HCT116 (cell line): ENCODE measurements around the gene ZBTB39. TPM values are rescaled to one million over a fixed set of nuclear protein-coding genes. Genes with fewer than 3 reads are reported as not detected.

ENCODE experiments used
- ATAC-seq: fragments of 200-7000 bp; cut with Tn5 transposase; 2 replicates; pipeline ENCODE4 v1.9.1; 2020; ENCODE audit warnings: mild to moderate bottlenecking, moderate library complexity
- BruUV-seq: library from RNA; stranded (reverse); fragments of 400-500 nt; replicated peaks from 2 replicates; lab custom pipeline; 2021; lab: Mats Ljungman, UMichigan
- CTCF ChIA-PET: fragments of 300-600 bp; sonication (Branson Sonifier 250); formaldehyde crosslinking; loops from one replicate; lab custom pipeline; 2021; ENCODE audit warnings: antibody characterized with exemption; lab: Charles Lee
- POLR2A ChIA-PET: fragments of 300-600, 350-600 bp; sonication (Branson Sonifier 250); formaldehyde crosslinking; loops from one replicate; lab custom pipeline; 2021; ENCODE audit warnings: antibody characterized with exemption; lab: Charles Lee
- RAD21 ChIA-PET, 2 experiments: fragments of 300-600 bp; sonication (Branson Sonifier 250); formaldehyde crosslinking; loops; one replicate each; lab custom pipeline; 2023; ENCODE audit warnings: low total read pairs in 2 of 2; ENCODE audit not compliant: uncharacterized antibody in 2 of 2, unreplicated experiment in 2 of 2, low non-redundant PET in 1 of 2; lab: Charles Lee
- DNase-seq: peaks from one replicate; pipeline ENCODE4 v3.0.0-alpha.2; 2010; ENCODE audit warnings: low read depth, low spot score
- H2AFZ ChIP-seq: fragments of 200-600 bp; shearing (Covaris generic), sonication (generic); 2 replicates; pipeline ENCODE4 v1.6.1; 2017; ENCODE audit warnings: low read depth, mixed run types, mixed read lengths, antibody characterized with exemption, low read length; ENCODE audit not compliant: poor library complexity, severe bottlenecking
- H3K27ac ChIP-seq: 2 replicates; pipeline ENCODE4 v1.5.1; 2012; ENCODE audit warnings: low read depth, low read length
- H3K27me3 ChIP-seq: fragments of 200-600 bp; sonication (generic); 2 replicates; pipeline ENCODE4 v1.6.1; 2016; ENCODE audit warnings: mixed run types, low read length, mixed read lengths; ENCODE audit not compliant: insufficient read depth
- H3K36me3 ChIP-seq, 2 experiments: fragments of 200-500 bp in 1 of 2; fragments of 200-600 bp in 1 of 2; sonication (Bioruptor generic) in 1 of 2; sonication (generic) in 1 of 2; 2 replicates each; pipeline versions ENCODE4 v1.5.1 to v1.6.1; 2014 to 2016; ENCODE audit warnings: low read length in 2 of 2, inconsistent platforms in 1 of 2, mixed read lengths in 1 of 2, mixed run types in 1 of 2; ENCODE audit not compliant: insufficient read depth in 2 of 2, control insufficient read depth in 1 of 2
- H3K4me1 ChIP-seq, 2 experiments: fragments of 200-600 bp in 1 of 2; sonication (generic) in 1 of 2; 2 replicates each; pipeline versions ENCODE4 v1.5.1 to v1.6.1; 2012 to 2017; ENCODE audit warnings: low read length in 2 of 2, inconsistent platforms in 1 of 2, mild to moderate bottlenecking in 1 of 2, mixed read lengths in 1 of 2, mixed run types in 1 of 2, moderate library complexity in 1 of 2; ENCODE audit not compliant: insufficient read depth in 2 of 2, control insufficient read depth in 1 of 2
- H3K4me2 ChIP-seq: fragments of 200-600 bp; sonication (generic); 2 replicates; pipeline ENCODE4 v1.6.1; 2017; ENCODE audit warnings: mixed run types, low read length, mixed read lengths
- H3K4me3 ChIP-seq, 2 experiments: fragments of 200-600 bp in 1 of 2; sonication (generic) in 1 of 2; replicated peaks in 1 of 2; 2 replicates each; pipeline ENCODE4 v1.5.1; 2011 to 2016; ENCODE audit warnings: low read length in 2 of 2, control low read depth in 1 of 2, low read depth in 1 of 2, mild to moderate bottlenecking in 1 of 2, mixed read lengths in 1 of 2, mixed run types in 1 of 2
- H3K79me2 ChIP-seq: fragments of 200-600 bp; sonication (generic); 2 replicates; pipeline ENCODE4 v1.6.1; 2017; ENCODE audit warnings: mild to moderate bottlenecking, mixed run types, low read length, moderate library complexity, mixed read lengths; ENCODE audit not compliant: insufficient read depth
- H3K9ac ChIP-seq: fragments of 200-600 bp; sonication (generic); 2 replicates; pipeline ENCODE4 v1.6.1; 2016; ENCODE audit warnings: low read length, mixed read lengths
- H3K9me2 ChIP-seq: fragments of 200-600 bp; sonication (generic), shearing (Covaris generic); 2 replicates; pipeline ENCODE4 v1.6.1; 2017; ENCODE audit warnings: mixed run types, mild to moderate bottlenecking, moderate library complexity; ENCODE audit not compliant: insufficient read depth
- H3K9me3 ChIP-seq, 2 experiments: fragments of 200-500 bp in 1 of 2; fragments of 200-600 bp in 1 of 2; sonication (Bioruptor generic) in 1 of 2; sonication (generic) in 1 of 2; 2 replicates each; pipeline ENCODE4 v1.6.1; 2014 to 2017; ENCODE audit warnings: low read length in 2 of 2, mixed read lengths in 2 of 2, inconsistent platforms in 1 of 2, low read depth in 1 of 2, mild to moderate bottlenecking in 1 of 2, mixed run types in 1 of 2, moderate library complexity in 1 of 2; ENCODE audit not compliant: control insufficient read depth in 1 of 2, insufficient read depth in 1 of 2
- H4K20me1 ChIP-seq: fragments of 200-600 bp; sonication (generic), shearing (Covaris generic); 2 replicates; pipeline ENCODE4 v1.6.1; 2017; ENCODE audit warnings: mixed run types, mild to moderate bottlenecking, moderate library complexity; ENCODE audit not compliant: insufficient read depth
- CBX3 ChIP-seq: IDR thresholded peaks from 2 replicates; pipeline ENCODE4 v1.6.1; 2012; ENCODE audit warnings: low read depth
- CEBPB ChIP-seq: IDR thresholded peaks from 2 replicates; pipeline ENCODE4 v1.6.1; 2012; ENCODE audit warnings: low read depth
- EGR1 ChIP-seq: IDR thresholded peaks from 2 replicates; pipeline ENCODE4 v1.6.1; 2012; ENCODE audit warnings: low read depth
- ELF1 ChIP-seq: IDR thresholded peaks from 2 replicates; pipeline ENCODE4 v1.6.1; 2012; ENCODE audit warnings: low read depth, borderline replicate concordance
- EZH2 ChIP-seq: fragments of 200-600 bp; sonication (generic); IDR thresholded peaks from 2 replicates; pipeline ENCODE4 v1.6.1; 2017; ENCODE audit warnings: antibody characterized with exemption, mixed run types
- EZH2phosphoT487 ChIP-seq: fragments of 200-600 bp; IDR thresholded peaks from 2 replicates; pipeline ENCODE4 v1.6.1; 2018; ENCODE audit warnings: antibody characterized with exemption, borderline replicate concordance
- FOSL1 ChIP-seq: IDR thresholded peaks from 2 replicates; pipeline ENCODE4 v1.6.1; 2012; ENCODE audit warnings: low read depth
- JUND ChIP-seq: IDR thresholded peaks from 2 replicates; pipeline ENCODE4 v1.6.1; 2012
- POLR2A ChIP-seq: IDR thresholded peaks from 2 replicates; pipeline ENCODE4 v1.7.0; 2011; ENCODE audit warnings: borderline replicate concordance; ENCODE audit not compliant: insufficient read depth, insufficient read length; ENCODE audit errors: extremely low read depth
- SP1 ChIP-seq: IDR thresholded peaks from 2 replicates; pipeline ENCODE4 v1.6.1; 2012; ENCODE audit warnings: low read depth
- SRF ChIP-seq: IDR thresholded peaks from 2 replicates; pipeline ENCODE4 v1.6.1; 2012; ENCODE audit warnings: low read depth
- TCF7L2 ChIP-seq: IDR thresholded peaks from 2 replicates; pipeline ENCODE4 v1.7.0; 2011; ENCODE audit warnings: borderline replicate concordance, inconsistent platforms; ENCODE audit not compliant: insufficient read depth, insufficient read length; ENCODE audit errors: extremely low read depth
- YY1 ChIP-seq: IDR thresholded peaks from 2 replicates; pipeline ENCODE4 v1.6.1; 2011; ENCODE audit warnings: low read length, low read depth, moderate library complexity, mild to moderate bottlenecking; ENCODE audit not compliant: insufficient replicate concordance; ENCODE audit errors: extremely low read depth
- ZNF274 ChIP-seq: fragments of 200-500 bp; sonication (Bioruptor generic); IDR thresholded peaks from 2 replicates; pipeline ENCODE4 v1.6.1; 2014; ENCODE audit warnings: mild to moderate bottlenecking, low read depth, low read length, inconsistent platforms
- intact Hi-C: fragments of 100-400 bp; cut with micrococcal nuclease; formaldehyde crosslinking; loops from 2 replicates; pipeline ENCODE4 v1.10.0; 2022
- total RNA-seq: library from RNA; stranded (reverse); gene quantifications from one replicate; pipeline ENCODE4 v1.2.1, GENCODE V29; 2021; ENCODE audit not compliant: unreplicated experiment
- TF ChIP-seq, protein P1 (sequence below): IDR thresholded peaks from 2 replicates; pipeline ENCODE4 v1.6.1; 2012; ENCODE audit warnings: low read depth
- TF ChIP-seq, protein P2 (sequence below): IDR thresholded peaks from 2 replicates; pipeline ENCODE4 v1.6.1; 2012
- TF ChIP-seq, protein P3 (sequence below), 3 experiments: fragments of 200-600 bp in 1 of 3; sonication (generic) in 1 of 3; IDR thresholded peaks in 2 of 3; conservative IDR thresholded peaks in 1 of 3; 2 replicates each; pipeline ENCODE4 v1.5.1; 2012 to 2017; ENCODE audit warnings: low read depth in 2 of 3, low read length in 2 of 3, antibody characterized with exemption in 1 of 3, borderline replicate concordance in 1 of 3, control low read depth in 1 of 3, mild to moderate bottlenecking in 1 of 3, mixed read lengths in 1 of 3, mixed run types in 1 of 3, moderate library complexity in 1 of 3; ENCODE audit not compliant: insufficient read depth in 1 of 3

The ZBTB39 gene
- total RNA-seq, 1 experiment from 2014 or later: 12.3 TPM

DNA sequence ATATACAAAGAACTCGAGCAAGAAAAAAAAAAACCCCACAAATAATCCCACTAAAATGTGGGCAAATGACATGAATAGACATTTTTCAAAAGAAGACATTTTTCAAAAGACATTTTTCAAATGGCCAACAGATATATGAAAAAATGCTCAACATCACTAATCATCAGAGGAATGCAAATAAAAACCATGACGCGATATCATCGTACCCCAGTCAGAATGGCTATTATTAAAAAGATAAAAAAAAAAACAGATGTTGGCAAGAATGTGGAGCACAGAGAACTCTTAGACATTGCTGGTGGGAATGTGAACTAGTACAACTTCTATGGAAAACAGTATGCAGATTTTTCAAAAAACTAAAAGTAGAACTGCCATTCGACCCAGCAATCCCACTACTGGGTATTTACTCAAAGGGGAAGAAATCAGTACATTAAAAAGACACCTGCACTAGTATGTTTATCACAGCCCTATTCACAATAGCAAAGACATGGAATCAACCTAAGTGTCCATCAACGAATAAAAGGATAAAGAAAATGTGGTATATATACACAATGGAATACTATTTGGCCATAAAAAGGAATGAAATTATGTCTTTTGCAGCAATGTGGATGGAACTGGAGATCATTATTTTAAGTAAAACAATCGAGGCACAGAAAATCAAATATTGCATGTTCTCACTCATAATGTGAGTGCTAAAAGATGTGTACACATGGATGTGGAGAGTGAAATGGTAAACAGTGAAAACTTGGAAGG, 16.3 kb downstream of the ZBTB39 start:
- RAD21 ChIA-PET: no interaction called here
- Histone ChIP-seq H3K79me2 (no peaks in the 10 kb centered on the region), H3K9me3 (no peaks in the 10 kb centered on the region), H3K27ac (no peak overlapping the region), H3K4me3 (no peak overlapping the region), H3K27me3 (no peaks in the 10 kb centered on the region), H3K4me1 (peaks cover 10 to 30% of the 10 kb centered on the region in 2 experiments; a peak in 3 of 4 replicates), H4K20me1 (no peaks in the 10 kb centered on the region), H3K4me2 (no peak overlapping the region), H3K36me3 (no peaks in the 10 kb centered on the region), H3K9ac (no peak overlapping the region), H2AFZ (no peak overlapping the region), H3K9me2 (no peaks in the 10 kb centered on the region)
- TF ChIP-seq CEBPB: no peak
- TF ChIP-seq SRF: no peak
- TF ChIP-seq, protein P1, sequence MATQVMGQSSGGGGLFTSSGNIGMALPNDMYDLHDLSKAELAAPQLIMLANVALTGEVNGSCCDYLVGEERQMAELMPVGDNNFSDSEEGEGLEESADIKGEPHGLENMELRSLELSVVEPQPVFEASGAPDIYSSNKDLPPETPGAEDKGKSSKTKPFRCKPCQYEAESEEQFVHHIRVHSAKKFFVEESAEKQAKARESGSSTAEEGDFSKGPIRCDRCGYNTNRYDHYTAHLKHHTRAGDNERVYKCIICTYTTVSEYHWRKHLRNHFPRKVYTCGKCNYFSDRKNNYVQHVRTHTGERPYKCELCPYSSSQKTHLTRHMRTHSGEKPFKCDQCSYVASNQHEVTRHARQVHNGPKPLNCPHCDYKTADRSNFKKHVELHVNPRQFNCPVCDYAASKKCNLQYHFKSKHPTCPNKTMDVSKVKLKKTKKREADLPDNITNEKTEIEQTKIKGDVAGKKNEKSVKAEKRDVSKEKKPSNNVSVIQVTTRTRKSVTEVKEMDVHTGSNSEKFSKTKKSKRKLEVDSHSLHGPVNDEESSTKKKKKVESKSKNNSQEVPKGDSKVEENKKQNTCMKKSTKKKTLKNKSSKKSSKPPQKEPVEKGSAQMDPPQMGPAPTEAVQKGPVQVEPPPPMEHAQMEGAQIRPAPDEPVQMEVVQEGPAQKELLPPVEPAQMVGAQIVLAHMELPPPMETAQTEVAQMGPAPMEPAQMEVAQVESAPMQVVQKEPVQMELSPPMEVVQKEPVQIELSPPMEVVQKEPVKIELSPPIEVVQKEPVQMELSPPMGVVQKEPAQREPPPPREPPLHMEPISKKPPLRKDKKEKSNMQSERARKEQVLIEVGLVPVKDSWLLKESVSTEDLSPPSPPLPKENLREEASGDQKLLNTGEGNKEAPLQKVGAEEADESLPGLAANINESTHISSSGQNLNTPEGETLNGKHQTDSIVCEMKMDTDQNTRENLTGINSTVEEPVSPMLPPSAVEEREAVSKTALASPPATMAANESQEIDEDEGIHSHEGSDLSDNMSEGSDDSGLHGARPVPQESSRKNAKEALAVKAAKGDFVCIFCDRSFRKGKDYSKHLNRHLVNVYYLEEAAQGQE: no peak
- no peak for TF ChIP-seq EZH2phosphoT487
- TF ChIP-seq EZH2: no peak
- TF ChIP-seq EGR1: no peak
- TF ChIP-seq, protein P2, sequence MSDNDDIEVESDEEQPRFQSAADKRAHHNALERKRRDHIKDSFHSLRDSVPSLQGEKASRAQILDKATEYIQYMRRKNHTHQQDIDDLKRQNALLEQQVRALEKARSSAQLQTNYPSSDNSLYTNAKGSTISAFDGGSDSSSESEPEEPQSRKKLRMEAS: no peak
- no peak for TF ChIP-seq FOSL1
- TF ChIP-seq ZNF274: no peak
- TF ChIP-seq, protein P3, sequence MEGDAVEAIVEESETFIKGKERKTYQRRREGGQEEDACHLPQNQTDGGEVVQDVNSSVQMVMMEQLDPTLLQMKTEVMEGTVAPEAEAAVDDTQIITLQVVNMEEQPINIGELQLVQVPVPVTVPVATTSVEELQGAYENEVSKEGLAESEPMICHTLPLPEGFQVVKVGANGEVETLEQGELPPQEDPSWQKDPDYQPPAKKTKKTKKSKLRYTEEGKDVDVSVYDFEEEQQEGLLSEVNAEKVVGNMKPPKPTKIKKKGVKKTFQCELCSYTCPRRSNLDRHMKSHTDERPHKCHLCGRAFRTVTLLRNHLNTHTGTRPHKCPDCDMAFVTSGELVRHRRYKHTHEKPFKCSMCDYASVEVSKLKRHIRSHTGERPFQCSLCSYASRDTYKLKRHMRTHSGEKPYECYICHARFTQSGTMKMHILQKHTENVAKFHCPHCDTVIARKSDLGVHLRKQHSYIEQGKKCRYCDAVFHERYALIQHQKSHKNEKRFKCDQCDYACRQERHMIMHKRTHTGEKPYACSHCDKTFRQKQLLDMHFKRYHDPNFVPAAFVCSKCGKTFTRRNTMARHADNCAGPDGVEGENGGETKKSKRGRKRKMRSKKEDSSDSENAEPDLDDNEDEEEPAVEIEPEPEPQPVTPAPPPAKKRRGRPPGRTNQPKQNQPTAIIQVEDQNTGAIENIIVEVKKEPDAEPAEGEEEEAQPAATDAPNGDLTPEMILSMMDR (IDR thresholded peaks at IDR 0.05 in 2 of 3, conservative IDR thresholded peaks at IDR 0.05 in 1 of 3; ENCODE audit: borderline replicate concordance in 1 of 3, insufficient read depth in 1 of 3, low read depth in 2 of 3, low read length in 2 of 3): no peak
- no peak for TF ChIP-seq ELF1
- TF ChIP-seq POLR2A: no peak
- no peak for TF ChIP-seq JUND
- no peak for TF ChIP-seq YY1
- TF ChIP-seq TCF7L2: no peak
- no peak for TF ChIP-seq SP1
- TF ChIP-seq CBX3: no peak
- ATAC-seq (no peak), DNase-seq (no peak)
- BruUV-seq: no TSS peak
- POLR2A ChIA-PET: no interaction called here
- intact Hi-C loops: loop anchor here (5.0 kb wide), 1 partner anchor 43 kb away; no protein-coding TSS in a partner anchor
- CTCF ChIA-PET: interaction anchor here (2.7 to 4.2 kb wide), 2 partner anchors 11 to 150 kb away, joined by 14 to 36 read pairs; no protein-coding TSS in a partner anchor
